Naive thymus-derived CD4-positive, alpha-beta T cell (primary cell): ENCODE data around the gene CMBL. TPM values are rescaled to one million over a fixed set of nuclear protein-coding genes. Genes with fewer than 3 reads are reported as not detected.
"Not testable (repeated sequence)": the region's sequence is repeated elsewhere in the genome, so short reads cannot be mapped to it uniquely, and the experiment has no call there.

Experiments used
- ATAC-seq: fragments of 150-1000 bp; cut with Tn5 transposase; 2 replicates; pipeline ENCODE4 v1.10.0; 2021; ENCODE audit warnings: mild to moderate bottlenecking, moderate library complexity
- CTCF ChIA-PET: fragments of 350-600 bp; sonication (Branson Sonifier 250); formaldehyde crosslinking; loops from one replicate; lab custom pipeline; 2021; ENCODE audit warnings: antibody characterized with exemption; lab: Charles Lee
- POLR2A ChIA-PET: fragments of 350-600 bp; sonication (Branson Sonifier 250); formaldehyde crosslinking; loops from one replicate; lab custom pipeline; 2021; ENCODE audit warnings: antibody characterized with exemption, inconsistent platforms; lab: Charles Lee
- DNase-seq, 9 donors: peaks; one replicate each; pipeline versions ENCODE4 v3.0.0 to v3.0.0-alpha.2; 2020 to 2022; ENCODE audit warnings: mixed read lengths in 1 of 9
- H3K27ac ChIP-seq: one replicate; pipeline ENCODE4 v1.7.0; 2013; ENCODE audit warnings: mild to moderate bottlenecking, low read depth, low read length, moderate library complexity
- H3K27me3 ChIP-seq, 2 donors: one replicate each; pipeline ENCODE4 v1.7.0; 2013; ENCODE audit warnings: low read length in 2 of 2, mild to moderate bottlenecking in 2 of 2, moderate library complexity in 2 of 2; ENCODE audit not compliant: control insufficient read depth in 2 of 2, insufficient read depth in 2 of 2
- H3K36me3 ChIP-seq, 3 experiments: 1 replicate in 2 of 3; 2 replicates in 1 of 3; pipeline ENCODE4 v1.7.0; 2013; ENCODE audit warnings: low read length in 3 of 3, mild to moderate bottlenecking in 3 of 3, moderate library complexity in 1 of 3; ENCODE audit not compliant: insufficient read depth in 3 of 3, control insufficient read depth in 2 of 3
- H3K4me1 ChIP-seq, 2 donors: one replicate each; pipeline ENCODE4 v1.7.0; 2013; ENCODE audit warnings: low read length in 2 of 2, mild to moderate bottlenecking in 2 of 2, moderate library complexity in 1 of 2; ENCODE audit not compliant: control insufficient read depth in 2 of 2, insufficient read depth in 2 of 2
- H3K4me3 ChIP-seq: 2 replicates; pipeline ENCODE4 v1.7.0; 2013; ENCODE audit warnings: mild to moderate bottlenecking, low read length
- H3K9me3 ChIP-seq, 3 experiments: 1 replicate in 2 of 3; 2 replicates in 1 of 3; pipeline ENCODE4 v1.7.0; 2013; ENCODE audit warnings: low read length in 3 of 3; ENCODE audit not compliant: control insufficient read depth in 2 of 3
- H3K27ac Mint-ChIP-seq, 9 donors: one replicate each; pipeline ENCODE4 v1.8.0; 2020 to 2022; ENCODE audit warnings: mixed read lengths in 9 of 9, mild to moderate bottlenecking in 8 of 9, moderate library complexity in 5 of 9, inconsistent platforms in 2 of 9
- H3K27me3 Mint-ChIP-seq, 5 donors: one replicate each; pipeline ENCODE4 v1.8.0; 2021 to 2022; ENCODE audit warnings: mixed read lengths in 5 of 5, mild to moderate bottlenecking in 1 of 5
- H3K36me3 Mint-ChIP-seq, 5 donors: one replicate each; pipeline ENCODE4 v1.8.0; 2020 to 2022; ENCODE audit warnings: mixed read lengths in 5 of 5, mild to moderate bottlenecking in 3 of 5, inconsistent platforms in 1 of 5
- H3K4me1 Mint-ChIP-seq, 7 donors: one replicate each; pipeline ENCODE4 v1.8.0; 2020 to 2022; ENCODE audit warnings: mixed read lengths in 7 of 7, mild to moderate bottlenecking in 3 of 7, inconsistent platforms in 1 of 7
- H3K4me3 Mint-ChIP-seq, 10 donors: one replicate each; pipeline ENCODE4 v1.8.0; 2020 to 2022; ENCODE audit warnings: mild to moderate bottlenecking in 10 of 10, mixed read lengths in 10 of 10, moderate library complexity in 6 of 10, inconsistent platforms in 2 of 10
- H3K9me3 Mint-ChIP-seq, 11 donors: one replicate each; pipeline ENCODE4 v1.8.0; 2020 to 2022; ENCODE audit warnings: mixed read lengths in 11 of 11, mild to moderate bottlenecking in 4 of 11, inconsistent platforms in 1 of 11, moderate library complexity in 1 of 11
- intact Hi-C, 2 donors: fragments of 100-400 bp; cut with micrococcal nuclease; formaldehyde crosslinking; loops; one replicate each; pipeline ENCODE4 v1.15.1; 2023
- polyA plus RNA-seq, 2 donors: library from polyadenylated mRNA; unstranded; fragments of 300-500 nt; fragmentation: Illumina TruSeq; gene quantifications; one replicate each; pipeline ENCODE4 v1.2.3, GENCODE V29; 2021
- total RNA-seq, 6 experiments: library from RNA in 5 of 6; stranded (reverse) in 5 of 6; gene quantifications; 1 replicate in 5 of 6; 2 replicates in 1 of 6; pipeline ENCODE4 v1.2.3 and lab custom pipeline; 2021 to 2026

The CMBL gene
- total and polyA plus RNA-seq, 7 experiments from 2014 or later, result 0.21 to 1.8 (median 0.83) TPM

- no peak overlapping the region for H3K4me3 ChIP-seq
- ChIA-PET CTCF (interaction anchor here (1.1 kb wide), 1 partner anchor 9 kb away, joined by 3 read pairs; no protein-coding TSS in a partner anchor), POLR2A (no interaction called here)
- ATAC-seq, result no peak
- no peaks in the 10 kb centered on the region for H3K4me1 ChIP-seq
- no peaks in the 10 kb centered on the region for H3K9me3 ChIP-seq
- DNase-seq, result no peak
- Mint-ChIP-seq H3K9me3 (peaks cover 0 to 21% (median 4%) of the 10 kb centered on the region in 11 donors), H3K4me3 (peak overlapping the region in 2 of 10 donors; percentile 19 to 34), H3K36me3 (peaks cover 0 to 6% (median 4%) of the 10 kb centered on the region in 5 donors), H3K4me1 (peaks cover 7 to 38% (median 24%) of the 10 kb centered on the region in 7 donors), H3K27ac (peak overlapping the region in 3 of 9 donors; percentile 1 to 77 (median 57)), H3K27me3 (peaks cover 0 to 16% (median 4%) of the 10 kb centered on the region in 5 donors)
- intact Hi-C loops, result no loop called here
- H3K27ac ChIP-seq, result no peak overlapping the region
- no peaks in the 10 kb centered on the region for H3K27me3 ChIP-seq
- no peaks in the 10 kb centered on the region for H3K36me3 ChIP-seq
Observed at GRCh38 chr5:10275460-10275859, 32.2 kb downstream of the CMBL start.

GRCh38 chr5:10272875-10273209 lies 34.9 kb downstream of the CMBL start:
- H3K27ac Mint-ChIP-seq, CTCF ChIA-PET, H3K27ac ChIP-seq, POLR2A ChIA-PET, DNase-seq, H3K36me3 Mint-ChIP-seq, ATAC-seq, H3K27me3 Mint-ChIP-seq, H3K9me3 ChIP-seq, H3K4me3 ChIP-seq, H3K36me3 ChIP-seq, intact Hi-C loops, H3K27me3 ChIP-seq, H3K4me1 ChIP-seq: not testable (repeated sequence)
- Mint-ChIP-seq H3K4me1 (peaks cover 7 to 38% (median 24%) of the 10 kb centered on the region in 7 donors), H3K9me3 (peaks cover 0 to 21% (median 4%) of the 10 kb centered on the region in 11 donors), H3K4me3 (peak overlapping the region in 3 of 10 donors; percentile 10 to 60 (median 17))

DNA sequence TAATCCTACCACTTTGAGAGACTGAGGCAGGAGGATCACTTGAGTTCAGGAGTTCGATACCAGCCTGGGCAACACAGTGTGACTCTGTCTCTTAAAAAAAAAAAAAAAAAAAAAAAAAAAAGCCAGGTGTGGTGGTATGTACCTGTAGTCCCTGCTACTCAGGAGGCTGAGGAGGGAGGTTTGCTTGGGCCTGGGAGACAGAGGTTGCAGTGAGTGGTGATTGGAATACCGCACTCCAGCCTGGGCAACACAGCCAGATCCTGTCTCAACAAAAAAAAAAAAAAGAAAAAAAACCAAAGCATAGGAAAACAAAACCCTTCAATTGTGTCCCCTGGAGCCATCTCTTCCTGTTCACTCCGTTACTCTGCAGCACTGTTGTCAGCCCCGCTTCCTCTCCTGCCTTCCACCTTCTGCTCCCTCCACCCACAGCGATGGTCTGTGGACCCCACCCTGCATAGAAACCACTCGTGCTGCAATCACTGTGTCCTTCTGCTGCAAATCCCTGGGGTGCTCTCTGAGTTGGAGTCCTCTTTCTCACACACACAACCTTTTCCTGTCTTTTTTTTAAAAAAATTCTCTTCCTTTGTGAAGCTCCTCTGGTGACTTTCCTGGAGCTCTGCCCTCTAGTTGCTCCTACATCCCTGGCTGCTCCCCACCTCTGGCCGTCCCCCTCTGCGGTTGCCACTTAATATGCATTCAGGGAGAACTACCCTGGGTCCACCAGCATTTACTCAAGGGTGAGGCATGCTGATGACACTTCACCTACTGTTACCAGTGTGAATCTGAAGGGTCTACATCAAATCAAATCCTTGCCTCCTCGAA lies 35.4 kb downstream of the CMBL start:
- peak overlapping the region in 4 of 10 donors; percentile 10 to 60 (median 22) for H3K4me3 Mint-ChIP-seq
- no peaks in the 10 kb centered on the region for H3K4me1 ChIP-seq
- H3K4me3 ChIP-seq, result no peak overlapping the region
- DNase-seq (no peak), ATAC-seq (no peak)
- H3K27ac ChIP-seq, result no peak overlapping the region
- no peaks in the 10 kb centered on the region for H3K9me3 ChIP-seq
- H3K9me3 Mint-ChIP-seq, result peaks cover 0 to 21% (median 4%) of the 10 kb centered on the region in 11 donors
- POLR2A ChIA-PET, result no interaction called here
- peaks cover 0 to 7% (median 4%) of the 10 kb centered on the region in 5 donors for H3K27me3 Mint-ChIP-seq
- H3K36me3 Mint-ChIP-seq, result peaks cover 0 to 6% (median 4%) of the 10 kb centered on the region in 5 donors
- no peaks in the 10 kb centered on the region for H3K36me3 ChIP-seq
- H3K27ac Mint-ChIP-seq, result peak overlapping the region in 1 of 9 donors; percentile 86
- no peaks in the 10 kb centered on the region for H3K27me3 ChIP-seq
- H3K4me1 Mint-ChIP-seq, result peaks cover 7 to 38% (median 24%) of the 10 kb centered on the region in 7 donors
- CTCF ChIA-PET, result no interaction called here
- intact Hi-C loops, result no loop called here

DNA sequence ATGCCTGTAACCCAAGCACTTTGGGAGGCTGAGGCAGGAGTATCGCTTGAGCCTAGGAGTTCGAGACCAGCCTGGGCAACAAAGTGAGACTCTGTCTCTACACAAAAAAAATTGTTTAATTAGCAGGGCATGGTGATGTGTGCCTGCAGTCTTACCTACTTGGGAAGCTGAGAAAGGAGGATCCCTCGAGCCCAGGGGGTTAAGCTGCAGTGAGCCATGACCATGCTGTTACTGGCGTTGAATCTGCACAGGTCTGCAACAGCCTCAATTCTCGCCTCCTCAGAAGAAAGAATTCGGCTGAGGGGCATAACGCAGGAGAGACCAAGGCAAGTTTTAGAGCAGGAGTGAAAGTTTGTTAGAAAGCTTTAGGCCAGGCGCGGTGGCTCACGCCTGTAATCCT lies 39.6 kb downstream of the CMBL start:
- Mint-ChIP-seq H3K4me1 (peaks cover 0 to 13% (median 10%) of the 10 kb centered on the region in 7 donors), H3K36me3 (peaks cover 1 to 15% (median 8%) of the 10 kb centered on the region in 5 donors), H3K9me3 (peaks cover 0 to 9% (median 3%) of the 10 kb centered on the region in 11 donors), H3K27ac (no peak overlapping the region), H3K27me3 (peaks cover 0 to 6% (median 4%) of the 10 kb centered on the region in 5 donors), H3K4me3 (no peak overlapping the region)
- intact Hi-C loops, result no loop called here
- ChIA-PET CTCF (no interaction called here), POLR2A (no interaction called here)
- no peak for DNase-seq
- Histone ChIP-seq H3K4me3 (no peak overlapping the region), H3K9me3 (no peaks in the 10 kb centered on the region), H3K27ac (no peak overlapping the region), H3K4me1 (no peaks in the 10 kb centered on the region), H3K36me3 (peaks cover 6 to 24% (median 10%) of the 10 kb centered on the region in 3 experiments), H3K27me3 (no peaks in the 10 kb centered on the region)
- ATAC-seq, result no peak

GRCh38 chr5:10266839-10267238 lies 40.9 kb downstream of the CMBL start:
- intact Hi-C loops, result no loop called here
- Histone ChIP-seq H3K36me3 (peaks cover 14 to 36% (median 19%) of the 10 kb centered on the region in 3 experiments), H3K4me3 (no peak overlapping the region), H3K27ac (no peak overlapping the region), H3K4me1 (no peaks in the 10 kb centered on the region), H3K27me3 (no peaks in the 10 kb centered on the region), H3K9me3 (no peaks in the 10 kb centered on the region)
- Mint-ChIP-seq H3K4me3 (no peak overlapping the region), H3K27me3 (peaks cover 0 to 2% (median 0%) of the 10 kb centered on the region in 5 donors), H3K36me3 (peaks cover 5 to 21% (median 13%) of the 10 kb centered on the region in 5 donors), H3K27ac (peak overlapping the region in 1 of 9 donors; percentile 64), H3K4me1 (peaks cover 0 to 5% (median 0%) of the 10 kb centered on the region in 7 donors), H3K9me3 (peaks cover 0 to 3% (median 0%) of the 10 kb centered on the region in 11 donors)
- POLR2A ChIA-PET, result interaction anchor here (0.6 kb wide), 1 partner anchor 17 kb away, joined by 4 read pairs; no protein-coding TSS in a partner anchor
- CTCF ChIA-PET, result no interaction called here
- DNase-seq, result no peak
- no peak for ATAC-seq

DNA sequence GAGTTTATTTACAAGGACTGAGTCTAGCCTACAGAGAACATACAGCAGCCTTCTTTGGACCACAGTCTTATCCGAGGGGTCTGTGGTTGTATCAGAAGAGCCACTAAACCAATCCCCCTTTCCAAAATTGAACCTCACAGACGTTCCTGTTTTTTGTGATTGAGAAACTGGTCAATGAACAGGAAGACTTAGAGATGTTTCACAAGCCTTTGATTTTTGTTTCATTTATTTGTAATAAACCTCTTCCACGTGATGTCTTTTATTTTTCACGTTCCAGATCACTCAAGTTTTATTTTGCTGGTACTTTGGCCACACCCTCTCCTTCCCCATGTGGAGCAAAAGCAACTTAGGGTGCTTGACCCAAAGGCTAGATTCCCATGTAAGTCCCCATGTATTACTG lies 41.6 kb downstream of the CMBL start:
- no peak overlapping the region for H3K4me3 Mint-ChIP-seq
- H3K27me3 Mint-ChIP-seq, result no peaks in the 10 kb centered on the region
- no peaks in the 10 kb centered on the region for H3K9me3 ChIP-seq
- CTCF ChIA-PET, result interaction anchor here (0.6 kb wide), 1 partner anchor 290 kb away, joined by 3 read pairs; no protein-coding TSS in a partner anchor
- DNase-seq (no peak), ATAC-seq (no peak)
- H3K27ac Mint-ChIP-seq, result no peak overlapping the region
- peaks cover 5 to 21% (median 13%) of the 10 kb centered on the region in 5 donors for H3K36me3 Mint-ChIP-seq
- intact Hi-C loops, result no loop called here
- no peak overlapping the region for H3K27ac ChIP-seq
- H3K4me1 Mint-ChIP-seq, result peaks cover 0 to 5% (median 0%) of the 10 kb centered on the region in 7 donors
- no peak overlapping the region for H3K4me3 ChIP-seq
- H3K4me1 ChIP-seq, result no peaks in the 10 kb centered on the region
- no peaks in the 10 kb centered on the region for H3K9me3 Mint-ChIP-seq
- POLR2A ChIA-PET, result no interaction called here
- no peaks in the 10 kb centered on the region for H3K27me3 ChIP-seq
- peaks cover 20 to 43% (median 25%) of the 10 kb centered on the region in 3 experiments for H3K36me3 ChIP-seq
